HG02642 (cell line): Measurements from ENCODE around the gene CHD1.
A peak's percentile ranks its signal among the peaks of the same experiment; 100 is the strongest.

Experiments
- ATAC-seq: cut with Tn5 transposase; IDR thresholded peaks from one replicate; pipeline ENCODE4 v1.9.1; 2021; ENCODE audit warnings: mild to moderate bottlenecking; ENCODE audit not compliant: unreplicated experiment, poor library complexity

The CHD1 gene

DNA sequence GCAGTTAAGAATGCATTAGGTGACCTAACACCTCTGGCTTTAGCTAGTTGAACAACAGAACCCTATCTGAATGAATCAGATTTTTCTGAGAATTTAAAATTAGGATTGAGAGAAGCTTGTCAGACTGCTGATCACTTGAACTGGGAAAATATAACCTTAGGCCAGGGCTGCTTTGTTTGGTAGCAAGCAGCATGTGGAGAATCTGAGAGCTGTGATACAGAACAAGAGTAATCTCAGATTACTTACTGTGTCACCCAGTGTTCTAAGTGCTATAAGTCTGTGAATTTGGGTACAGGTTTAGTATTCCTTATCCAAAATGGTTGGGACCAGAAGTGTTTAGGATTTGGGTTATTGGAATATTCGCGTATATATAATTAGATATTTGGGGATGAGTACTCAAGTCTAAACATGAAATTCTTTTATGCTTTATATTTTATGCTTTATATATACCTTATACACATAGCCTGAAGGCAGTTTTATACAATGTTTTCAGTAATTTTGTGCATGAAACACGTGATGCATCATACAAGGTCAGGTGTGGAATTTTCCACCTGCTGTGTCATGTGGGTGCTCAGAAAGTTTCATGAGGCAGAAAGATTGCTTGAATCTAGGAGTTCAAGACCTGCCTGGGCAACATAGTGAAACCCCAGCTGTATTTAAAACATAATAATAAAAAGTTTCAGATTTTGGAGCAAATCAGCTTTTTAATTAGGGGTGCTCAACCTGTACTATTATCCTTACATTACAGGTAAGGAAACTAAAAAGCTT lies 8.3 kb upstream of the CHD1 start:
- no peak for ATAC-seq

DNA sequence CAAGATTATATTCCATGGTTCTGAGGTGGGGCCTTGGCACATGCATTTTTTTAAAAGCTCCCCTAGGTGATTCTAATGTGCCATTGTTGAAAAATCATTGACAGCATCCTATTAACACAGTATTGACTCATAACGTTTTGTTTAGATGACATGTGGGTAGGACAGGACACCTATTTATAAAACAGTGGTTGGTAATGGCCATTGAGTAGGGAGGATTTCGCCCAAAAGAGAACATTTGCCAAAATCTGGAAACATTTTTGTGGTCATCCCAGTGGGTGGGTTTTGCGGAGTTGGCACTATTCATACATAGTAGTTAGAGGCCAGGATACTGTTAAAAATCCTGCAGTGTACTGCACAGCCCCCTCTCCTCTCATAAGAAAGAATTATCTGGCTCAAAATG lies 6.4 kb upstream of the CHD1 start:
- ATAC-seq = no peak

DNA sequence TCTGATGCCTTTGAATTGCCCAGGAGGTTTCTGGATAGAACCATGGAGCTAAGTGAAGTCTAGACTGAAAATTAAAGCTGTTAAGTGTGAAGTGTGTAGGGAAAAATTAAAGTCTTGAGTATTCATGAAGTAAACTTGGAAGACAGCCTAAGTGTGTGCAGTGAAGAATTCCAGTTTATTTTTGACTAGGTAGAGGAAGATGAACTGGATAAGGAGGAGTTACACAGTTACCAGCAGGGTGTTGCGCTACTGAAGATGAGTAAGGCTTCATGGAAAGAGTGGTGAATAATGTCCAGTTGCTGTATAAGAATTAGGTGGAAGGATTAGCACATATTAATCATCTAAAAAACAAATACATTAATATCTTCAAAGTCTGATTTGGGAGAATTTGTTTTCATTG lies 5.7 kb upstream of the CHD1 start:
- no peak for ATAC-seq

DNA sequence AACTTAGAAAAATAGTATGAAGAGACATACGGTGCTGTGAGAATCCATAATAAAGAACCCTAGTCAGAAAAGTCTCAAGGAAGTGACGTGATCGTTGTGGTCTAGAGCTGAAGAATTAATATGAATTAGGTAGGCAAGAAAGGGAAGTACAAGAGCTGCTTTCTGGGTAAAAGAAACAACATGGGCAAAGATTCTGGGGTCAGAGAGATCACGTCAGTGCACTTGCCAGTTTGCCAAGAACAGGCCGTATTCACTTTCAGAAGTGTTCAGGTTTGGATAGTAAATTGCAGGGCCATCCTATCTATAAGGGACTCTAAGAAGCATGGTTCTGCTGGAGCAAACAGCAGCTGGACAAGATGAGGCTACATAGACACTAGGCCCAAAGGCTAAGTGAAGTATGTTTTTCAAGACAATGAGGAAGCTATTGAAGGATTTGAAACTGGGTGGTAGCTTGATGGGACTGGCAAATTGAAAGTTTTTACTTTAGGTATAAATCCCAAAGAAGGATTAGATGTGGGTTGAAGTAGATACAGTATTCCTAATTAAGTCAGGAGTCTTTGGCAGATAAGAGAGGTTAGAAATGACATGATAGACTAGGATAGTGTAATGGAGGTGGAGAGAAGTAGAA lies 4.8 kb upstream of the CHD1 start:
- peak; percentile 10 for ATAC-seq

DNA sequence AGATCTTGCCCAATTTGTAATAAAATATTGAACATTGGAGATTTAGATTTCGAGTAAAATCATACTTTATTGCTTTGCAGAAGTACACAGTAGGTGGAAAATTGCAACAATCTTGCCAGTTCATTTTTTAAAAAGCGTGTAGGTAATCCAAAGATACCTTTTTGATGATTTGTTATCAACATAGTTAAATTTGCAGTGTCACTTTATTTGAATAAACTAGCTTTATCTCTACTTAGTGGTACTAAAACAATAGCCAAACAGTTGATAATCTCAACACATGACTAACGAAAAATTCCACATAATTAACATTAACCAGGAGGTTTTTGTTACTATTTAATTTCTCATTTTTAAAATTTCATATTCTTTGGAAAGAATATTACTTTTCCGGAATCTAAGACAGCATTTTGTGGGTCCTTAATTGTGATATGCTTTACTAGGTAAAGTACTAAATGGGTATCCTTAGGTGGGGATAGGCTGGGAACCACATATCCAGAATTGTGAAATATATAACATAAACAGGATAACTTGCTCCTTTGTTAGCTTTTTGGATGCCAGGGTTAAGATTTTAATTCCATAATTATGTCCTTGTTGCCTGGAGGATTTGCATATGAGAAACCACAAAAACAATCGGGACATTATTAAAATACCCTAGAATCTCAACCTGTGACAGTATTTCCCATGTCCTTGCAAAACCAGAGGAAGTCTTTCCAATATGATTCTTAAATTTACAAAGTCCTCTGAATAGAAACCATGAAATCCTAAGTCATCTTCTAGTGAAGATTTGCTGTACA lies 2.4 kb upstream of the CHD1 start:
- no peak for ATAC-seq

DNA sequence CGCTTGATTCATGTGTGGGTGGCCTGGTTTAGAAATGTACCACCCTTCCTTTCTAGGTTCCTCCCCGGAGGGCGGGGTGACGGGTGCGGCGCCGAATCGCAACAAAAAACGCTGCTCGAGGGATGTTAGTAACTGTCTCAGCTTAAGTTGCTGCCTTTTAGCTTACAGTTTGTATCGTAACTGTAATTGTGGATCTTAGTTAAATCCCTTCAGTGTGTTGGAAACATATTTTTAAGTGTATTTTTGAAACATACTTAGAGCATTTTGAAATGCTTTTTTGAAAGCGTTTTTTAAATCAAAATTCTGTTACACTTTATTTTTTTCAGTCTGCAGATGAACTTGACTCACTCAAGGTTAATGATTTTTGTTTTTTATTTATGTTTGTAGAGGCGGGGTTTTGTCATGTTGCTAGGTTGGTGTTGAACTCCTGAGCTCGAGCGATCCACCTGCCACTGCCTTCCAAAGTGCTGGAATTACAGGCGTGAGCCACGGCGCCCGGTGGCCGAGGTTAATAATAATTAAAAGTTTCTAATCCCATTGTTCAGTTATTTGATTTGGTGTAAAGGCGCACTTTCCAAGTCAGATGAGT lies 997 bp upstream of the CHD1 start:
- no peak for ATAC-seq

DNA sequence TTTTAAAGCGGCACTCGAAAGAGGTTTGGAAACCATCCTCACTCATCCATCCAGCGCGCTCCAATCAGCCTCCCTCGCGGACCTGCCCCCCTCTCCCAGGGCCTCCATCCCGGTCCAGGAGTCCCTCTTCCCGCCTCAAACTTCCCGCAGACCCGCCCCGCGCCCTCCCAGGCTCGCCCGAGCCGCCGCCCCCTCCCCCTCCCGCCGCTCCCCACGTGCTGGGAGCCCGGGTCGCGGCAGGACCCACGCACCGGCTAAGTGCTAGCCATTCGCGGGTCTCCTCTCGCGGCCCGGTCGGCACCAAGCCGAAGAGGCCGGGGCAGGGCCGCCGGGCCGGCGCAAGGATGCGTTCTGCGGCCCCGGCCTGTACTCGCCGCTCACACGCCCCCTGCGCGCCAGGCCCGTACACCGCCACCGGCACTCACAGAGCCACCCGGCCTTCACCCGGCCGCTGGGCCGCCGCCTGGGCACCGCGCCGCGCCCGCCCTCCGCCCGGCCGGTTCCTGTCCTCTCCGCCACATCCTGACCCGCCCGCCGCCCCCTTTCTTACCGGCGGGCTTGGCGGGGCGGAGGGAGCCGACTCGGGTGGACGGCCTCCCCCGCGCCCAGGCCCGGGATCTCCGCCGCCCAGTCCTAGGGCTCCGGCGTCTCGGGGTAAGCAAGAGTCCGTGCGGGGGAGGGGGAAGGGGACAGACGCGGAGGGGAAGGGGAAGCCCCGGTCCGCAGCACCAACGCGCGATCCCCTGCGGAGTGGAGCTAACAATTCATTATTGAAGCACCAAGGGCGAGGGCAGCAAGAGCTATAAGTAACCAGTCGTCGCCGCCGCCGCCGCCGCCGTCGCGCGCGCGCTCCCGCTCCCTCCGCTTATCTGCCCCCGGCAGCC lies 576 bp downstream of the CHD1 start:
- ATAC-seq = peak; percentile 36

DNA sequence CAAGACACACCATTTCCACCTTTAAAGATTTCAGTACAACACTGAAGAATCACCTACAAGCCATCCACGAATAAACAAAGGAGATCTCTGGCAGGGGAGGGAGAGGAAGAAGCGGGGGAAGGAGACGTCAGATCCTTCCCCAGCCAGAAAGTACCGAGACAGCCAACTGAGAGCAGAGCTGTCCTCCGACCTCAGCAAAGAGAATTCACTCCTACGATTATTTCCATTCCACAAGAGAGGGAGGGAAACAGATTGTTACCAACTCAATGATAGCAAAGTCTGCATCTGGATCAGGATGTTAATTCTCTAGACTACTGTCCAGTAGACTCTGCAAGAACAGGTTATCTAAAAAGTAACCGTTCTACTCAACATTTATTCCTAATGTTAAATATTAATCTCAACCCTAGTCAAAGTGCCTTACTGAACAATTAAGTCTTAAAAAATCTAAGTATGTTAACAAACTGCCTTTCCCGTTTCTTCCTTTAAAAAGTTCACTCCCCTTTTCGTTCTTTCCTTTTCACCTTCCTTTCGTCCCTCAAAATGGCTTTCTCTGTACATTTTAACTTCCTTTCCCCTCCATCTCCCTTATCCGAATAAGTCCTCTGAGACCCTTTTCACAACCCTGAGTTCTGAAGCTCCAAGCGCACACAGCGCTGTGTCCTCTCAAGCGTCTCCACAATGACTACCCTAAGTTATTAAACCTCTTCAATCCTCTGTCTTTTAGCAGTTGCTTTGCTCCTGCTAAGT lies 1.4 kb downstream of the CHD1 start:
- peak; percentile 12 for ATAC-seq

DNA sequence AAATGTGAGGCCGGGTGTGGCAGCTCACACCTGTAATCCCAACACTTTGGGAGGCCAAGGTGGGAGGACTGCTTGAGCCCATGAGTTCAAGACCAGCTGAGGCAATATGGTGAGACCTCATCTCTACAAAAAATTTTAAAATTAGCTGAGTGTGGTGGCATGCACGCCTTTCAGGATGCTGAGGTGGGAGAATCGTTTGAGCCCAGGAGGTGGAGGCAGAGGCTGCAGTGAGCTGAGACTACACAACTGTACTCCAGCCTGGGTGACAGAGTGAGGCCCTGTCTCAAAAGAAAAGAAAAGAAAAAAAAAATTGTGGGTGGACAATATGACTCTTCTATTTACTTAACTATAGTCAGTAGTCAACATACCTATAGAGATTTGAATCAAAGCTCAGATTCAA lies 4.8 kb downstream of the CHD1 start:
- ATAC-seq = no peak

DNA sequence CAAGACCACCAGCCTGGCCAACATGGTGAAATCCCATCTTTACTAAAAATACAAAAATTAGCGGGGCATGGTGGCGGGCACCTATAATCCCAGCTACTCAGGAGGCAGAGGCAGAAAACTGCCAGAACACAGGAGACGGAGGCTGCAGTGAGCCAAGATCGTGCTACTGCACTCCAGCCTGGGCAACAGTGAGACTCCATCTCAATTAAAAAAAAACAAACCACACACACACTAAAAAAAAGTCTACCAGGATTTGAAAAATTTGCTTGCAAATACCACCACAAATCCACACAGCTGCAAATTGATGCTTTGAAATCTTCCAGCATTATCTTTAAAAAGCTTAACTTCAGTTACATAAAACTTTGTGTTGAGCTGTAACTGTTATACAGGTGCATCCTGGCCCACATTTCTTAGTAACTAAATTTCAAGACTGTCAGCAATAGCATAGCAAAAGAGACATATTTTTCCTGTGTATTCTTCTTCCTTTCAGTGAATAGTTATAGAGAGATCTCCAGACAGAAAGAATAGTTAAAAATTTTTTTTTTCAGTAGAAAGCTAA lies 6.8 kb downstream of the CHD1 start:
- ATAC-seq = no peak

DNA sequence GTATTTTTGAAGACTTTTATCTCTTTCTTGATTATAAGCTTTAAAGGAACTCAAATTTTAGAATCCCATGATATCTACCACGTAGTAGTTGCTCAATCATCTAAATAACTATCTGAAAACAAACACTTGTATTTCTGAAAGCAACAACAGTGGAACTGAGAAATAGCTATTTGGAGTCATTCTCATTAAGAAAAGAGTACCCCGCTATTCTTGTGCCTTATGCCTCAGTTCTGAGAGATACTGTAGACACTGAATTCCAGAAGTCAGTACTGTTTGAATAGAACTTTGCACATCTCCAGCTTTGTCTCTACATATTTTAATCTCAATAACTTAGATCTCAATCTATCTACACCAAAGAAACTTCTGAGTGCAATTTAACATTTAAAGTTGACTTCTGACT lies 11.4 kb downstream of the CHD1 start:
- peak; percentile 54 for ATAC-seq

DNA sequence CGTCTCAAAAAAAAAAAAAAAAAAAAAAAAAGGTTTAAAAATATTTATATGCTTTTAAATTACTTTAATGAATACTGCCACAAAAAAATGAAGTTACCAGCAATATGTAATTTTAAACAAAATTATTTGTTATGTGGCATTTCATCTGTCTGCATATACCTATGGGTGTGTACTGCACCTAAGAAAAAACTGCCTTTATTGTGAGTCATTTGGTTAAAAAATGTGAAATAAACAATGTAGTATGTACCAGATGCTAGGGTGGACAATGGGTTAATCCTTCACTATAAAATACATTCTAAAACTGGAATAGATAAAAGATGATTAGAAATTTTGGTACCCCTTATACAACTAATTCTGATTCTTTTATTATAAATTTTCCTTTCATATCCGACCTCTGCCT lies 12.3 kb downstream of the CHD1 start:
- no peak for ATAC-seq

DNA sequence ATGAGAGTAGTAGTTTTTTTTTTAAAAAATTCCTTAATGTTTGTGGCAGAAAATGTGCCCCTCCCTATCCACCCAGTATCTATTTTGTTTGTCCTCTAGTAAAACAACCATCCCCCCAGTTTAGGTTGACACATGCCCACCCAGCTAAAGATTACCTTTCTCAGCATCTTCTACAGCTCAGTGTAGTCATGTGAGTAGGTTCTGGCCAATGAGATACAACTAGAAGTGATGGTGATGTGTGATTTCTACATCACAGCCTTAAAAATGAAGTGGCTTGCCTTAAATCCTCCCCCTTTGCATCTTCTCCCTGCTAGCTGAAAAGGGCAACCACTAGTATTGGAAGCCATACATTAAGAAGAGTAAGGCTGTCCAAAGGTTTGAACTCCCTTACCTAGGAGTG lies 14.9 kb downstream of the CHD1 start:
- ATAC-seq = no peak

DNA sequence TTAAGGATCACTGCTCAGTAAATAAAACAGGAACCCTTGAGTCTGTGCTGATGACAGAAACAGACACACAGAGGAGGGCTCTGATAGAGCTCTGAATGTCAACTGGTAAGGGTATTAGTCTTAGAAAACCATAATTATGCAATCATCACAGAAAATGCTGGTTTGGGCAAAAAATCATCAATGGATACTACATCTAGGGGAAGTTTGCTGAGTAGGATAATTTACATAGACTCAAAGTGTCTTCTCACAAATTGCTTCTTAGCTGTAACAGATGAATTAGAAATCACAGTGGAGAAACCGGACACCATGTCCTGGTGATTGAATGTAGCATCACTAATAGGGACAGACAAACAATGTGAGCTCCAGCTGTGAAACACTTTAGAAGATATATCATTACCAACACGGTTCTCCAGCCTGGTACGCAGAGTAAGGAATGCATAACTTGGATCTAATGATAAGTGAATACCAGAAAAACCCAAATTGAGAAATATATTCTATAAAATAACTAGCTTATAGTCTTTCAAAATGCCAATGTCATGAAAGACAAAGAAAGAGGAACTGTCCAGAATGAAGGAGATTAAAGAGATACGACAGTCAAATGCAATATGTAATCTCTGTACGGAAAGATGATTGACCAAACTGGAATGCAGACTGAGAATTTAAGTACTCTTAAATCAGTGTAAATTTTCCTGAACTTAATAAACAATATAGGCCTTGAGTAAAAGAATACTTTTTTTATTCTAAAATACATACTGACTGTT lies 17.3 kb downstream of the CHD1 start:
- ATAC-seq = no peak

DNA sequence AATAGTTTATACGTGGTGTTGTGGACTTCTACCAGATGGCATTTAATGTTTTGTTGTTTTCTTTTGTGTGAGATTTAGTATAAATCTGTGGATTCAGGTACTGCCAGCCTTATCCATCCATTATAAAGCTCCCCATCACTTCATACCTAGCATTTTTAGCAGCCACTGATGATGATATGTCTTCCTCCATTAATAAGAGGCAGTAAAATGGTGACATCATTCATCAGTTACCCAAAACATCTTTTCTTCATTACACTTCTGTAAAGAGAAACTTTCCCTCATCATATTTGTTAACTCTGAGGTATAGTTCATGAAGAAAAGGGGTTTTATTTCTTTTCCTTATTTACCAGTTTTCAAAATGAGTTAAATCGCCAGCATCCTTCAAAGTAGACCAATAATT lies 19.4 kb downstream of the CHD1 start:
- no peak for ATAC-seq

DNA sequence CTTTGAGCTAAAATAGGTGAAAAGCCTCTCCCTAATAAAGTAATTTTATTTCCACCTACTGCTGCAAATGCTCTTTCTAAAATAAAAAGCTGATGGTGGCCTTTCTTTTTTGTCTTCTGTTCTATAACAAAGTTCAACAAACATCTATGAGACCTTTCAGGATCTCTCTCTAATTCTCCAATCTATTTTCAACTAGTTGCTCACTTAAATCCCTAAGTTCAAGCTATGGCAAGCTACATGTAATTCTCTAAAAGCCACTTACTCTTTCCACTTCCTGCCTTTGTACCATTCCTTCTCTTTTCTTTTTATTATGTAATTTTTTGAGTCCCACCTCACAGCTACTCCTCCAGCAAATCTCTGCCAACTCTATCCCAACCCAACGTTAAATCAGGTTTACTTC lies 20.9 kb downstream of the CHD1 start:
- ATAC-seq = no peak

DNA sequence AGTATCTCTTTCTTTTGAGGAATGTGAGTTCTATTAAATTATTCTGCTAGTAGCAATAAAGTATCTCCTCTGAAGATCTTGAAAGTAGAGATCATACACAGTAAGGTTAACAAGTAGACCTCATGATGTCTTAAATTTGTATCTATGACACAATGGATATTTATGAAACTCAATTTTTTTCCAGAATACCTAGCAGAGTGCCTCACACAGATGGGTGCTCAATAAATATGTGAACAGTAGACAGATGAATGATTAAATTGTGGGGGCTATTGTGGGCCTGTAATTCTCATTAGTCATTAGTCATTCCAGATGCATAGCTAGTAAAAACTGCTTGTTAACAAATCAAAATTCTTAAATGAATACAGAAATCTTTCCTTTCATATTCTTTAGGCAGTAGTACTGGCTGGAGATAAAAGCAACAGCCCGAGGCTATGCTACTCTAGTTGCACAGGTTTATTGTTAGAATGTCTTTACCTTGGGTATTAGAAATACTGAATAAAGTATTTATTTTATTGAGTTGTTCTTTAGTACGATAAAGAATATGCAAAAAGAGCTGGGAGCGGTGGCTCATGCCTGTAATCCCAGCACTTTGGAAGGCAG lies 22.0 kb downstream of the CHD1 start:
- no peak for ATAC-seq
